Transverse colon (tissue), 4 donors: ENCODE results near the gene VAPB.

Experiments used
- EP300 ChIP-seq: sonication (generic); formaldehyde crosslinking; IDR thresholded peaks from one replicate; pipeline ENCODE4 v1.6.1; 2017; ENCODE audit warnings: antibody characterized with exemption, low read depth
- POLR2A ChIP-seq: fragments of 450-650 bp; IDR thresholded peaks from one replicate; pipeline ENCODE4 v1.6.1; 2016; ENCODE audit warnings: antibody characterized with exemption, mild to moderate bottlenecking, moderate library complexity
- POLR2AphosphoS5 ChIP-seq, 3 donors: sonication (generic); formaldehyde crosslinking; IDR thresholded peaks; one replicate each; pipeline ENCODE4 v1.6.1; 2016; ENCODE audit warnings: antibody characterized with exemption in 3 of 3
- TF ChIP-seq, protein P1 (sequence below), 5 experiments: fragments of 200-600 bp in 3 of 5; fragments of 450-650 bp in 2 of 5; sonication (generic) in 3 of 5; IDR thresholded peaks; 1 replicate in 2 of 5; 2 replicates in 3 of 5; pipeline ENCODE4 v1.5.1; 2016 to 2017; ENCODE audit warnings: antibody characterized with exemption in 5 of 5, inconsistent platforms in 3 of 5, mild to moderate bottlenecking in 2 of 5, moderate library complexity in 1 of 5

DNA sequence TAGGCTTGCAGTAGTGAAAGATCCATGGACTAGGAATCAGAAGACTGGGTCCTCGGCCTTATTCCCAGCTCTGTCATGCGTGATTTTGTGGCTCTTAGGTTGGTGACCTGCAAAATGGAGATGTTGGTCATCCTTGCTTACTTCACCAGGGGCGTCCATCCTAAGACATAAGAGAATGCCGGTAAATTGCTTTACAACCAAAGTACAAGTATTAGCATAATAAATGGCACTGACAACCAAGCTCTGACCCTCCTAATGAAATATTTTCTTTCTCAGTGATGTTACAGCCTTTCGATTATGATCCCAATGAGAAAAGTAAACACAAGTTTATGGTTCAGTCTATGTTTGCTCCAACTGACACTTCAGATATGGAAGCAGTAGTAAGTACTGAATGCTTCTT, 45.3 kb downstream of the VAPB start:
- TF ChIP-seq POLR2A: no peak
- TF ChIP-seq, protein P1, sequence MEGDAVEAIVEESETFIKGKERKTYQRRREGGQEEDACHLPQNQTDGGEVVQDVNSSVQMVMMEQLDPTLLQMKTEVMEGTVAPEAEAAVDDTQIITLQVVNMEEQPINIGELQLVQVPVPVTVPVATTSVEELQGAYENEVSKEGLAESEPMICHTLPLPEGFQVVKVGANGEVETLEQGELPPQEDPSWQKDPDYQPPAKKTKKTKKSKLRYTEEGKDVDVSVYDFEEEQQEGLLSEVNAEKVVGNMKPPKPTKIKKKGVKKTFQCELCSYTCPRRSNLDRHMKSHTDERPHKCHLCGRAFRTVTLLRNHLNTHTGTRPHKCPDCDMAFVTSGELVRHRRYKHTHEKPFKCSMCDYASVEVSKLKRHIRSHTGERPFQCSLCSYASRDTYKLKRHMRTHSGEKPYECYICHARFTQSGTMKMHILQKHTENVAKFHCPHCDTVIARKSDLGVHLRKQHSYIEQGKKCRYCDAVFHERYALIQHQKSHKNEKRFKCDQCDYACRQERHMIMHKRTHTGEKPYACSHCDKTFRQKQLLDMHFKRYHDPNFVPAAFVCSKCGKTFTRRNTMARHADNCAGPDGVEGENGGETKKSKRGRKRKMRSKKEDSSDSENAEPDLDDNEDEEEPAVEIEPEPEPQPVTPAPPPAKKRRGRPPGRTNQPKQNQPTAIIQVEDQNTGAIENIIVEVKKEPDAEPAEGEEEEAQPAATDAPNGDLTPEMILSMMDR (IDR thresholded peaks at IDR 0.05): no peak
- no peak for TF ChIP-seq EP300
- TF ChIP-seq POLR2AphosphoS5 (IDR thresholded peaks at IDR 0.05): no peak
